ENCODE data around the gene FMNL2.
"Not testable (repeated sequence)": the region's sequence is repeated elsewhere in the genome, so short reads cannot be mapped to it uniquely, and the experiment has no call there.

FMNL2 gene

GRCh38 chr2:152335016-152335725, at the start of gene FMNL2:
Gene FMNL2, plus strand, starts transcription at chr2:152335174.
- DNase-seq, result peak; percentile 36

- no peak for DNase-seq
Observed at GRCh38 chr2:152292991-152293390, 42.0 kb upstream of the FMNL2 start.

- no peak for DNase-seq
Observed at GRCh38 chr2:152297715-152298114, 37.3 kb upstream of the FMNL2 start.

- DNase-seq, result no peak
Observed at GRCh38 chr2:152298754-152299153, 36.2 kb upstream of the FMNL2 start.

GRCh38 chr2:152301131-152301530, 33.8 kb upstream of the FMNL2 start:
- DNase-seq, result no peak

GRCh38 chr2:152303951-152304350, 31.0 kb upstream of the FMNL2 start:
- DNase-seq, result no peak

- DNase-seq, result no peak
Observed at GRCh38 chr2:152304836-152305235, 30.1 kb upstream of the FMNL2 start.

- DNase-seq, result no peak
Observed at GRCh38 chr2:152307863-152308262, 27.1 kb upstream of the FMNL2 start.

GRCh38 chr2:152309352-152310214, 25.4 kb upstream of the FMNL2 start:
- DNase-seq, result no peak

- no peak for DNase-seq
Observed at GRCh38 chr2:152319822-152320570, 15.0 kb upstream of the FMNL2 start.

GRCh38 chr2:152320814-152321213, 14.2 kb upstream of the FMNL2 start:
- no peak for DNase-seq

- DNase-seq, result no peak
Observed at GRCh38 chr2:152322222-152322621, 12.8 kb upstream of the FMNL2 start.

GRCh38 chr2:152325126-152325525, 9.8 kb upstream of the FMNL2 start:
- not testable (repeated sequence) for DNase-seq

GRCh38 chr2:152326710-152327109, 8.3 kb upstream of the FMNL2 start:
- no peak for DNase-seq

GRCh38 chr2:152328013-152328412, 7.0 kb upstream of the FMNL2 start:
- no peak for DNase-seq

GRCh38 chr2:152330235-152330866, 4.6 kb upstream of the FMNL2 start:
- DNase-seq, result no peak

GRCh38 chr2:152334701-152335015, 316 bp upstream of the FMNL2 start:
- DNase-seq, result no peak

- no peak for DNase-seq
Observed at GRCh38 chr2:152335726-152336118, 748 bp downstream of the FMNL2 start.

GRCh38 chr2:152336119-152336853, 1.3 kb downstream of the FMNL2 start:
- no peak for DNase-seq

GRCh38 chr2:152336854-152337510, 2.0 kb downstream of the FMNL2 start:
- DNase-seq, result no peak

- DNase-seq, result no peak
Observed at GRCh38 chr2:152337511-152337903, 2.5 kb downstream of the FMNL2 start.

Measured in activated naive CD4-positive, alpha-beta T cell treated with Interleukin-2 at 50 U/mL for 16 hours (primary cell).